HEK293 (cell line): ENCODE data around the gene MPPE1.

Experiments
- CTCF ChIA-PET: fragments of 350-600 bp; formaldehyde crosslinking; extraction: SDS; loops from one replicate; lab custom pipeline; 2021; ENCODE audit warnings: antibody characterized with exemption; lab: Yijun Ruan, JAX
- POLR2A ChIA-PET: fragments of 300-600 bp; formaldehyde crosslinking; extraction: SDS; loops from one replicate; lab custom pipeline; 2020; ENCODE audit warnings: antibody characterized with exemption, inconsistent platforms; lab: Yijun Ruan, JAX
- H3K27ac ChIP-seq: fragments of 200-500 bp; sonication (Bioruptor generic); 2 replicates; pipeline ENCODE4 v1.5.1; 2014; ENCODE audit warnings: low read depth, low read length, control low read depth, inconsistent platforms; ENCODE audit errors: extremely low read depth
- H3K36me3 ChIP-seq, 2 experiments: fragments of 200-500 bp in 1 of 2; sonication (Bioruptor generic) in 1 of 2; 1 replicate in 1 of 2; 2 replicates in 1 of 2; pipeline ENCODE4 v1.5.1; 2014 to 2017; ENCODE audit warnings: inconsistent platforms in 2 of 2, low read length in 2 of 2; ENCODE audit not compliant: control insufficient read depth in 2 of 2, insufficient read depth in 1 of 2
- H3K4me1 ChIP-seq: fragments of 200-500 bp; sonication (Bioruptor generic); 2 replicates; pipeline ENCODE4 v1.5.1; 2014; ENCODE audit warnings: mild to moderate bottlenecking, low read length, inconsistent platforms; ENCODE audit not compliant: control insufficient read depth, insufficient read depth
- H3K4me3 ChIP-seq: 2 replicates; pipeline ENCODE4 v1.5.1; 2011; ENCODE audit warnings: low read depth, mild to moderate bottlenecking, control low read depth, low read length, moderate library complexity
- H3K9me3 ChIP-seq: fragments of 200-500 bp; sonication (Bioruptor generic); 2 replicates; pipeline ENCODE4 v1.5.1; 2014; ENCODE audit warnings: low read depth, low read length, inconsistent platforms; ENCODE audit not compliant: control insufficient read depth, insufficient read depth
- BCL6B ChIP-seq: fragments of 450-650 bp; formaldehyde crosslinking; IDR thresholded peaks from 2 replicates; pipeline ENCODE4 v1.5.1; 2017; ENCODE audit warnings: missing biosample characterization, missing genetic modification characterization
- EGR2 ChIP-seq: fragments of 450-650 bp; formaldehyde crosslinking; IDR thresholded peaks from 2 replicates; pipeline ENCODE4 v1.5.1; 2016; ENCODE audit warnings: low read depth, missing biosample characterization, missing genetic modification characterization
- GLI2 ChIP-seq: fragments of 450-650 bp; formaldehyde crosslinking; IDR thresholded peaks from 2 replicates; pipeline ENCODE4; 2017; ENCODE audit warnings: missing biosample characterization, missing genetic modification characterization, low read depth, borderline replicate concordance
- IKZF3 ChIP-seq: fragments of 450-650 bp; IDR thresholded peaks from 2 replicates; pipeline ENCODE4 v1.5.0; 2018; ENCODE audit warnings: missing biosample characterization, mild to moderate bottlenecking, missing genetic modification characterization, moderate library complexity
- INSM2 ChIP-seq: fragments of 450-650 bp; formaldehyde crosslinking; IDR thresholded peaks from 2 replicates; pipeline ENCODE4 v1.5.1; 2016; ENCODE audit warnings: missing biosample characterization, missing genetic modification characterization
- ZBTB6 ChIP-seq: fragments of 450-650 bp; formaldehyde crosslinking; IDR thresholded peaks from 2 replicates; pipeline ENCODE4 v1.5.1; 2017; ENCODE audit warnings: missing biosample characterization, missing genetic modification characterization
- ZBTB7A ChIP-seq: fragments of 450-650 bp; formaldehyde crosslinking; IDR thresholded peaks from 2 replicates; pipeline ENCODE4 v1.5.1; 2016; ENCODE audit warnings: low read depth, missing biosample characterization, missing genetic modification characterization
- ZNF112 ChIP-seq: fragments of 450-650 bp; formaldehyde crosslinking; IDR thresholded peaks from 2 replicates; pipeline ENCODE4 v1.5.0; 2017; ENCODE audit warnings: missing biosample characterization, missing genetic modification characterization
- ZNF169 ChIP-seq: fragments of 450-650 bp; formaldehyde crosslinking; IDR thresholded peaks from 2 replicates; pipeline ENCODE4 v1.5.1; 2016; ENCODE audit warnings: missing biosample characterization, missing genetic modification characterization
- ZNF184 ChIP-seq: fragments of 450-650 bp; IDR thresholded peaks from 2 replicates; pipeline ENCODE4 v1.5.1; 2018; ENCODE audit warnings: missing biosample characterization, mild to moderate bottlenecking, missing genetic modification characterization
- ZNF19 ChIP-seq: fragments of 450-650 bp; formaldehyde crosslinking; IDR thresholded peaks from 2 replicates; pipeline ENCODE4; 2016; ENCODE audit warnings: missing biosample characterization, missing genetic modification characterization, low read depth
- ZNF23 ChIP-seq: fragments of 450-650 bp; formaldehyde crosslinking; IDR thresholded peaks from 2 replicates; pipeline ENCODE4 v1.5.1; 2016; ENCODE audit warnings: missing biosample characterization, missing genetic modification characterization, borderline replicate concordance
- ZNF280C ChIP-seq: fragments of 450-650 bp; formaldehyde crosslinking; IDR thresholded peaks from 2 replicates; pipeline ENCODE4 v1.5.1; 2016; ENCODE audit warnings: missing biosample characterization, missing genetic modification characterization
- ZNF280D ChIP-seq: fragments of 450-650 bp; formaldehyde crosslinking; IDR thresholded peaks from 2 replicates; pipeline ENCODE4 v1.5.1; 2016; ENCODE audit warnings: missing biosample characterization, missing genetic modification characterization
- ZNF48 ChIP-seq: fragments of 450-650 bp; formaldehyde crosslinking; IDR thresholded peaks from 2 replicates; pipeline ENCODE4 v1.5.1; 2016; ENCODE audit warnings: missing biosample characterization, missing genetic modification characterization
- ZNF514 ChIP-seq: fragments of 450-650 bp; formaldehyde crosslinking; IDR thresholded peaks from 2 replicates; pipeline ENCODE4 v1.5.1; 2016; ENCODE audit warnings: missing biosample characterization, missing genetic modification characterization
- ZNF518A ChIP-seq: fragments of 450-650 bp; formaldehyde crosslinking; conservative IDR thresholded peaks from 2 replicates; pipeline ENCODE4 v1.5.1; 2016; ENCODE audit warnings: low read depth, missing biosample characterization, missing genetic modification characterization
- ZNF529 ChIP-seq: fragments of 450-650 bp; formaldehyde crosslinking; IDR thresholded peaks from 2 replicates; pipeline ENCODE4 v1.5.1; 2017; ENCODE audit warnings: missing genetic modification characterization, missing biosample characterization; ENCODE audit not compliant: insufficient replicate concordance
- ZNF692 ChIP-seq: fragments of 450-650 bp; formaldehyde crosslinking; IDR thresholded peaks from 2 replicates; pipeline ENCODE4 v1.5.1; 2016; ENCODE audit warnings: missing biosample characterization, missing genetic modification characterization
- ZNF837 ChIP-seq: fragments of 450-650 bp; formaldehyde crosslinking; IDR thresholded peaks from 2 replicates; pipeline ENCODE4 v1.5.1; 2016; ENCODE audit warnings: missing biosample characterization, missing genetic modification characterization
- ZSCAN30 ChIP-seq: fragments of 450-650 bp; IDR thresholded peaks from 2 replicates; pipeline ENCODE4 v1.5.1; 2018; ENCODE audit warnings: missing biosample characterization, mild to moderate bottlenecking, missing genetic modification characterization, moderate library complexity

The MPPE1 gene

GRCh38 chr18:11868230-11868629, 39.9 kb downstream of the MPPE1 start (continued):
- TF ChIP-seq ZNF518A (tag by site-specific recombination) (no peak), ZNF48 (tag by site-specific recombination) (no peak), ZNF184 (no peak), ZNF280C (tag by site-specific recombination) (no peak), ZNF23 (tag by site-specific recombination) (no peak), ZNF837 (tag by site-specific recombination) (no peak), ZNF280D (tag by site-specific recombination) (no peak), INSM2 (tag by site-specific recombination) (no peak), ZNF19 (no peak), ZNF692 (tag by site-specific recombination) (no peak), EGR2 (tag by site-specific recombination) (no peak), ZNF529 (no peak)

GRCh38 chr18:11866764-11867163, 41.4 kb downstream of the MPPE1 start:
- no peak overlapping the region for H3K27ac ChIP-seq
- no peaks in the 10 kb centered on the region for H3K9me3 ChIP-seq
- H3K4me1 ChIP-seq: no peaks in the 10 kb centered on the region
- H3K36me3 ChIP-seq: peaks cover 0 to 11% of the 10 kb centered on the region in 2 experiments; a peak in 1 of 3 replicates
- ChIA-PET CTCF (interaction anchor here (0.8 kb wide), 1 partner anchor 123 kb away, joined by 3 read pairs; no protein-coding TSS in a partner anchor), POLR2A (no interaction called here)
- H3K4me3 ChIP-seq: no peak overlapping the region
- TF ChIP-seq ZNF169 (tag by site-specific recombination) (no peak), ZNF112 (tag by site-specific recombination) (no peak), ZSCAN30 (tag by site-specific recombination) (no peak), ZNF514 (tag by site-specific recombination) (no peak), ZBTB6 (tag by site-specific recombination) (no peak), BCL6B (tag by site-specific recombination) (no peak), GLI2 (no peak), ZBTB7A (tag by site-specific recombination) (no peak), IKZF3 (tag by site-specific recombination) (no peak)
